Omental fat pad (tissue), 4 donors: Measurements from ENCODE around the gene SAG. TPM values are rescaled to one million over a fixed set of nuclear protein-coding genes. Genes with fewer than 3 reads are reported as not detected.
"Not testable (repeated sequence)": the region's sequence is repeated elsewhere in the genome, so short reads cannot be mapped to it uniquely, and the experiment has no call there.

Experiments used
- ATAC-seq: fragments of 150-250 bp; one replicate; pipeline ENCODE4 v1.9.1; 2016; ENCODE audit warnings: mild to moderate bottlenecking, moderate library complexity; ENCODE audit not compliant: low FRiP score
- DNase-seq: peaks from one replicate; pipeline ENCODE4 v3.0.0-alpha.2; 2019; ENCODE audit warnings: low spot score
- total RNA-seq, 4 donors: library from RNA; depleted of rRNA; stranded (reverse); fragments of >200 nt; gene quantifications; one replicate each; pipeline ENCODE4 v1.1.0, GENCODE V29; 2016
- TF ChIP-seq, protein P1 (sequence below), 3 donors: fragments of 450-650 bp; IDR thresholded peaks; one replicate each; pipeline ENCODE4 v1.5.1; 2016 to 2017; ENCODE audit warnings: antibody characterized with exemption in 3 of 3, mild to moderate bottlenecking in 3 of 3, moderate library complexity in 2 of 3

SAG gene
- total RNA-seq, 4 donors from 2014 or later, result 0.09 TPM; not detected in 3

- DNase-seq (no peak), ATAC-seq (no peak)
- TF ChIP-seq, protein P1, sequence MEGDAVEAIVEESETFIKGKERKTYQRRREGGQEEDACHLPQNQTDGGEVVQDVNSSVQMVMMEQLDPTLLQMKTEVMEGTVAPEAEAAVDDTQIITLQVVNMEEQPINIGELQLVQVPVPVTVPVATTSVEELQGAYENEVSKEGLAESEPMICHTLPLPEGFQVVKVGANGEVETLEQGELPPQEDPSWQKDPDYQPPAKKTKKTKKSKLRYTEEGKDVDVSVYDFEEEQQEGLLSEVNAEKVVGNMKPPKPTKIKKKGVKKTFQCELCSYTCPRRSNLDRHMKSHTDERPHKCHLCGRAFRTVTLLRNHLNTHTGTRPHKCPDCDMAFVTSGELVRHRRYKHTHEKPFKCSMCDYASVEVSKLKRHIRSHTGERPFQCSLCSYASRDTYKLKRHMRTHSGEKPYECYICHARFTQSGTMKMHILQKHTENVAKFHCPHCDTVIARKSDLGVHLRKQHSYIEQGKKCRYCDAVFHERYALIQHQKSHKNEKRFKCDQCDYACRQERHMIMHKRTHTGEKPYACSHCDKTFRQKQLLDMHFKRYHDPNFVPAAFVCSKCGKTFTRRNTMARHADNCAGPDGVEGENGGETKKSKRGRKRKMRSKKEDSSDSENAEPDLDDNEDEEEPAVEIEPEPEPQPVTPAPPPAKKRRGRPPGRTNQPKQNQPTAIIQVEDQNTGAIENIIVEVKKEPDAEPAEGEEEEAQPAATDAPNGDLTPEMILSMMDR (IDR thresholded peaks at IDR 0.05), result no peak
Observed at GRCh38 chr2:233369897-233370685, 62.5 kb downstream of the SAG start.

- ATAC-seq (no peak), DNase-seq (no peak)
- TF ChIP-seq, protein P1 (IDR thresholded peaks at IDR 0.05), result no peak
Observed at GRCh38 chr2:233371641-233372040, 64.0 kb downstream of the SAG start.

- ATAC-seq, result no peak
- TF ChIP-seq, protein P1 (IDR thresholded peaks at IDR 0.05), result no peak
Observed at GRCh38 chr2:233372855-233373254, 65.2 kb downstream of the SAG start.

GRCh38 chr2:233373316-233373715 is 65.7 kb downstream of the SAG start:
- DNase-seq, result no peak
- TF ChIP-seq, protein P1 (IDR thresholded peaks at IDR 0.05), result no peak
- ATAC-seq, result no peak

More at GRCh38 chr2:233372855-233373254, 65.2 kb downstream of the SAG start:
- DNase-seq, result no peak

GRCh38 chr2:233374776-233375175 is 67.2 kb downstream of the SAG start:
- ATAC-seq, DNase-seq: not testable (repeated sequence)

GRCh38 chr2:233375490-233376314 is 68.1 kb downstream of the SAG start:
- TF ChIP-seq, protein P1 (IDR thresholded peaks at IDR 0.05), result no peak
- ATAC-seq, result no peak
- no peak for DNase-seq

DNA sequence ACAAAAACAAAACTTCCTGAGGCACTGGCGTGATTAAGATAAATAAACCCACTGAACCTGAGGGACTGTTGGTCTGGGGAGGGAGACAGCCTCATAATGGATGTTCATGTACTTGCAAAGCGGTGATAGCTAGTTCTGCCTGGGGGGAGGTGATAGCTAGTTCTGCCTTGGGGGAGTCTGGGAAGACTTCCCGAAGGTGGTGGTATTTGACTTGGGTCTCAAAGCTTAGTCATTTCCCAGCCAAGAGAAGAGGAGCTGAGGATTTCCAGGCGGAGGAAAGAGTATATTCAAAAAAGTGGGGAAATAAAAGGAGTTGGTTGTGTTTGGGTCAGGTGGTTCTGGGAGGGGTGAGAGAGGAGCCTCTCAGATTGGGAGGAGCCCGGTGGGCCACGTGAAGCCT is 71.4 kb downstream of the SAG start:
- TF ChIP-seq, protein P1 (IDR thresholded peaks at IDR 0.05), result no peak
- DNase-seq (no peak), ATAC-seq (no peak)
